ENCODE results near the gene TGFA. TPM values are rescaled to one million over a fixed set of nuclear protein-coding genes. Genes with fewer than 3 reads are reported as not detected.

TGFA gene
- total RNA-seq, 2 experiments from 2014 or later: not detected

DNA sequence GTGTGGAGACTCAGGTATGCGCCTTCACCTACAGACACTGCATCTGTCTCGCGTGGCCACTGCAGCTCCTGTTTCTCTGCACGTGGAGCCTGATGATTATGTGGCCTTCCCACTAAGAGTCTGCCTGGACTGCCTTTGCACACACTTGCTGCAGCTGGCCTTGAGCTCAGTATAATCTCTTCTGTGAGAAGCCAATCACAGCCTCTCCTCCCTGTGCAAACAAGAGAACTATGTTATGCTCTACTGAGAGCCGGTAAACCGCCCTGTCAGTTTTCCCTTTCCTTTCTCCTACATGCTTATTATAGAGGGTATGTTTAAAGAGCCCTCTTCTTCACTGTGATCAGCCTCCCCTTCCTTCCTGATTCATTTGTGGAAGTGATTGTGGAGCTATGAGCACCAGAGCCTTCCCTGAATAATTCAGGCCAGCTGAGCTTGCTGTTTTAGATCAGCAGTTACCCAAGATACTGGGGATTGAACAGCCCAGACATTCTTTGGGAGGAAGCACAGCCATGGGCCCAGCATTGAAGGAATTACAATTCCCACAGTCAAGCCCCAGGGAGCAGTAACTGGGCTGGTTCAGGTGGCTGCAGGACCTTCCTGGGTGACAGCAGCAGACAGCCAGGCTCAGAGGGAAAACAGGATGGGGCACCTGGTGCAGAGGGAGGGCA, 3.7 kb upstream of the TGFA start:
- POLR2A ChIA-PET: interaction anchor here (0.8 kb wide), 1 partner anchor 8 kb away, joined by 3 read pairs; no protein-coding TSS in a partner anchor
- Histone ChIP-seq H3K79me2 (ENCODE audit: insufficient read depth, low read depth, low read length) (no peaks in the 10 kb centered on the region), H3K4me1 (ENCODE audit: insufficient read depth, low read length, poor library complexity, severe bottlenecking) (no peaks in the 10 kb centered on the region), H3K9me2 (ENCODE audit: insufficient read depth, low read length) (no peaks in the 10 kb centered on the region), H3K4me2 (ENCODE audit: low read length) (no peak overlapping the region), H2AFZ (ENCODE audit: low read length) (no peak overlapping the region), H3K9me3 (ENCODE audit: low read length) (no peaks in the 10 kb centered on the region), H3K36me3 (ENCODE audit: insufficient read depth, low read length) (no peaks in the 10 kb centered on the region), H3K27ac (ENCODE audit: low read depth, low read length, poor library complexity, severe bottlenecking) (no peak overlapping the region), H3K4me3 (ENCODE audit: low read depth, low read length, poor library complexity, severe bottlenecking) (no peak overlapping the region), H4K20me1 (ENCODE audit: insufficient read depth, low read length) (no peaks in the 10 kb centered on the region)
- no TSS peak for BruUV-seq (replicated peaks)
- CTCF ChIA-PET (ENCODE audit: unreplicated experiment): no interaction called here
- TF ChIP-seq, protein P1, sequence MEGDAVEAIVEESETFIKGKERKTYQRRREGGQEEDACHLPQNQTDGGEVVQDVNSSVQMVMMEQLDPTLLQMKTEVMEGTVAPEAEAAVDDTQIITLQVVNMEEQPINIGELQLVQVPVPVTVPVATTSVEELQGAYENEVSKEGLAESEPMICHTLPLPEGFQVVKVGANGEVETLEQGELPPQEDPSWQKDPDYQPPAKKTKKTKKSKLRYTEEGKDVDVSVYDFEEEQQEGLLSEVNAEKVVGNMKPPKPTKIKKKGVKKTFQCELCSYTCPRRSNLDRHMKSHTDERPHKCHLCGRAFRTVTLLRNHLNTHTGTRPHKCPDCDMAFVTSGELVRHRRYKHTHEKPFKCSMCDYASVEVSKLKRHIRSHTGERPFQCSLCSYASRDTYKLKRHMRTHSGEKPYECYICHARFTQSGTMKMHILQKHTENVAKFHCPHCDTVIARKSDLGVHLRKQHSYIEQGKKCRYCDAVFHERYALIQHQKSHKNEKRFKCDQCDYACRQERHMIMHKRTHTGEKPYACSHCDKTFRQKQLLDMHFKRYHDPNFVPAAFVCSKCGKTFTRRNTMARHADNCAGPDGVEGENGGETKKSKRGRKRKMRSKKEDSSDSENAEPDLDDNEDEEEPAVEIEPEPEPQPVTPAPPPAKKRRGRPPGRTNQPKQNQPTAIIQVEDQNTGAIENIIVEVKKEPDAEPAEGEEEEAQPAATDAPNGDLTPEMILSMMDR (conservative IDR thresholded peaks at IDR 0.05; ENCODE audit: low read length): no peak
- no peak for TF ChIP-seq EZH2phosphoT487 (IDR thresholded peaks at IDR 0.05; ENCODE audit: borderline replicate concordance, low read depth, low read length)
- no peak for DNase-seq (ENCODE audit: low spot score)
- intact Hi-C loops (cut with micrococcal nuclease; ENCODE audit: unreplicated experiment): no loop called here

DNA sequence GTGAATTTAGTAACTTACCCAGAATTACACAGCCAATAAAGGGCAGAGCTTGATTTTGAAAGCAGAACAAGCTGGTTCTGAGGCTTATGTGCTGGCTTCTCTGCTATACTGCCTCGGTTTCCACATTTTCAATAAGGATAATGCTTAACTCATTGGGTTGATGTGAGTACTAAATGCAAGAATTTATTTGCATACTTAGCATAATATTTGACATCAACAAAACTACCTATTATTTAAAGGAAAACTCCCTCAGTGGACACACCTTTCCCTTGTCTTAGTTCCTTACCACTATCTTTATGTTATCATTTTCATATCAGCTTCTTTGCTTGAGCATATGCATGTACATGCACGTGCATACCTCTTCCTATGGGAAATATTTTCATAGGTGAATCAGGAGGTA, 3.0 kb upstream of the TGFA start:
- H4K20me1 ChIP-seq (ENCODE audit: insufficient read depth, low read length): no peaks in the 10 kb centered on the region
- ChIA-PET POLR2A (no interaction called here), CTCF (ENCODE audit: unreplicated experiment) (no interaction called here)
- no peaks in the 10 kb centered on the region for H3K9me2 ChIP-seq (ENCODE audit: insufficient read depth, low read length)
- no peak for DNase-seq (ENCODE audit: low spot score)
- H3K4me3 ChIP-seq (ENCODE audit: low read depth, low read length, poor library complexity, severe bottlenecking): no peak overlapping the region
- H3K9me3 ChIP-seq (ENCODE audit: low read length): no peaks in the 10 kb centered on the region
- no peaks in the 10 kb centered on the region for H3K79me2 ChIP-seq (ENCODE audit: insufficient read depth, low read depth, low read length)
- intact Hi-C loops (cut with micrococcal nuclease; ENCODE audit: unreplicated experiment): no loop called here
- H2AFZ ChIP-seq (ENCODE audit: low read length): no peak overlapping the region
- no TSS peak for BruUV-seq (replicated peaks)
- no peak overlapping the region for H3K4me2 ChIP-seq (ENCODE audit: low read length)
- no peaks in the 10 kb centered on the region for H3K36me3 ChIP-seq (ENCODE audit: insufficient read depth, low read length)
- H3K4me1 ChIP-seq (ENCODE audit: insufficient read depth, low read length, poor library complexity, severe bottlenecking): no peaks in the 10 kb centered on the region
- no peak overlapping the region for H3K27ac ChIP-seq (ENCODE audit: low read depth, low read length, poor library complexity, severe bottlenecking)
- no peak for TF ChIP-seq EZH2phosphoT487 (IDR thresholded peaks at IDR 0.05; ENCODE audit: borderline replicate concordance, low read depth, low read length)
- TF ChIP-seq, protein P1 (conservative IDR thresholded peaks at IDR 0.05; ENCODE audit: low read length): no peak

DNA sequence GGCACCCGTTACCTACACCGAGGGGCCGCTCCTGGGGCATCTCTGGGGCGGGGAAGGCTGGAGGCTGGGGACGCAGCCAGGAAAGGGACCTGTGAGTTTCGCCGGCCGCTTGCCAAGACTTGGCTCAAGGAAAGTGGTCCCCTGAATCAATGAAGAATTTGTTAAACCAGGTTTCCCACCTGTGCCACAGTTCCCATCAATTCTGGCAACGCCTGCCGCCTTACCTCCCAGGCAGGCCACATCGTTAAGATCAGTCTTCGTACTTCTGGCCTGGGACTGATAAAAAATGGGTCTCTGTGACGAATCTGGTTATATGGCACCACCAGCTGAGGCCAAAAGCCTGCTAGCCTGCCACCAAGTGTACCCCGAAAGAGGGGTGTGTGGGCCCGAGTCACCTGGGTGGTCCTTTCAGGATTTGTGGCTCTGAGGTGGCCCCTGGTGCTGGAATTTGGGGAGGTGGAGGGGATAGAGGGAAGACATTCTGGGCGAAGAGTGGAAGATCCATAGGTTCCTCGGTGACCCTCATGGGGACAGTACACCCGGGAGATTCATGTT, 789 bp upstream of the TGFA start:
- Histone ChIP-seq H3K27ac (ENCODE audit: low read depth, low read length, poor library complexity, severe bottlenecking) (no peak overlapping the region), H3K79me2 (ENCODE audit: insufficient read depth, low read depth, low read length) (no peaks in the 10 kb centered on the region), H3K36me3 (ENCODE audit: insufficient read depth, low read length) (no peaks in the 10 kb centered on the region), H3K9me3 (ENCODE audit: low read length) (no peaks in the 10 kb centered on the region), H4K20me1 (ENCODE audit: insufficient read depth, low read length) (no peaks in the 10 kb centered on the region), H3K4me2 (ENCODE audit: low read length) (no peak overlapping the region), H2AFZ (ENCODE audit: low read length) (no peak overlapping the region), H3K4me3 (ENCODE audit: low read depth, low read length, poor library complexity, severe bottlenecking) (no peak overlapping the region), H3K9me2 (ENCODE audit: insufficient read depth, low read length) (no peaks in the 10 kb centered on the region), H3K4me1 (ENCODE audit: insufficient read depth, low read length, poor library complexity, severe bottlenecking) (no peaks in the 10 kb centered on the region)
- DNase-seq (ENCODE audit: low spot score): no peak
- intact Hi-C loops (cut with micrococcal nuclease; ENCODE audit: unreplicated experiment): no loop called here
- ChIA-PET POLR2A (no interaction called here), CTCF (ENCODE audit: unreplicated experiment) (no interaction called here)
- TF ChIP-seq, protein P1 (conservative IDR thresholded peaks at IDR 0.05; ENCODE audit: low read length): peak; percentile 6
- TF ChIP-seq EZH2phosphoT487 (IDR thresholded peaks at IDR 0.05; ENCODE audit: borderline replicate concordance, low read depth, low read length): no peak
- no TSS peak for BruUV-seq (replicated peaks)
